OCI-LY3 (cell line): ENCODE data around the gene CAMK2G.
A peak's percentile ranks its signal among the peaks of the same experiment; 100 is the strongest.

Experiments
- H2AFZ ChIP-seq: fragments of 200-600, 300-600 bp; shearing (Covaris generic); 2 replicates; pipeline ENCODE4 v1.6.0; 2014; ENCODE audit warnings: antibody characterized with exemption, low read depth, low read length
- H3K27ac ChIP-seq: fragments of 200-600, 300-600 bp; sonication (generic); 2 replicates; pipeline ENCODE4 v1.5.1; 2014; ENCODE audit warnings: mild to moderate bottlenecking, low read length, moderate library complexity, mixed read lengths
- H3K27me3 ChIP-seq: fragments of 200-600, 300-600 bp; sonication (generic); 2 replicates; pipeline ENCODE4 v1.6.1; 2014; ENCODE audit warnings: low read depth, low read length, mixed read lengths
- H3K36me3 ChIP-seq: fragments of 200-600, 300-600 bp; sonication (generic); replicated peaks from 2 replicates; pipeline ENCODE3; 2014; ENCODE audit warnings: low read depth, low read length, mixed read lengths
- H3K4me1 ChIP-seq: fragments of 300-600, 200-600 bp; sonication (generic); 2 replicates; pipeline ENCODE4 v1.6.1; 2014; ENCODE audit warnings: low read length, mixed read lengths
- H3K4me2 ChIP-seq: fragments of 200-600, 300-600 bp; sonication (generic); 2 replicates; pipeline ENCODE4 v1.6.1; 2014; ENCODE audit warnings: low read length, mixed read lengths
- H3K4me3 ChIP-seq: fragments of 300-600, 200-600 bp; sonication (generic); 2 replicates; pipeline ENCODE4 v1.5.1; 2014; ENCODE audit warnings: antibody characterized with exemption, mild to moderate bottlenecking, low read length, moderate library complexity
- H3K79me2 ChIP-seq: fragments of 300-600, 200-600 bp; shearing (Covaris generic); 2 replicates; pipeline ENCODE4 v1.6.1; 2014; ENCODE audit warnings: mild to moderate bottlenecking, low read length, mixed read lengths
- H3K9ac ChIP-seq: fragments of 300-600, 200-600 bp; shearing (Covaris generic); 2 replicates; pipeline ENCODE4 v1.6.0; 2014; ENCODE audit warnings: mild to moderate bottlenecking, low read length, moderate library complexity
- H3K9me3 ChIP-seq: fragments of 200-600, 300-600 bp; shearing (Covaris generic); 2 replicates; pipeline ENCODE4 v1.6.1; 2014; ENCODE audit warnings: low read length, mixed read lengths; ENCODE audit not compliant: insufficient read depth
- H4K20me1 ChIP-seq: fragments of 200-600, 300-600 bp; sonication (generic); 2 replicates; pipeline ENCODE4 v1.6.1; 2016; ENCODE audit warnings: low read length, mixed read lengths; ENCODE audit not compliant: insufficient read depth
- EZH2phosphoT487 ChIP-seq: fragments of 200-600 bp; shearing (Covaris generic); IDR thresholded peaks from 2 replicates; pipeline ENCODE4 v1.6.1; 2018; ENCODE audit warnings: antibody characterized with exemption, mixed run types, low read depth
- TF ChIP-seq, protein P1 (sequence below): fragments of 200-600, 300-600 bp; sonication (generic); IDR thresholded peaks from 2 replicates; pipeline ENCODE4 v1.5.1; 2014; ENCODE audit warnings: antibody characterized with exemption, low read length, low read depth

Gene CAMK2G

DNA sequence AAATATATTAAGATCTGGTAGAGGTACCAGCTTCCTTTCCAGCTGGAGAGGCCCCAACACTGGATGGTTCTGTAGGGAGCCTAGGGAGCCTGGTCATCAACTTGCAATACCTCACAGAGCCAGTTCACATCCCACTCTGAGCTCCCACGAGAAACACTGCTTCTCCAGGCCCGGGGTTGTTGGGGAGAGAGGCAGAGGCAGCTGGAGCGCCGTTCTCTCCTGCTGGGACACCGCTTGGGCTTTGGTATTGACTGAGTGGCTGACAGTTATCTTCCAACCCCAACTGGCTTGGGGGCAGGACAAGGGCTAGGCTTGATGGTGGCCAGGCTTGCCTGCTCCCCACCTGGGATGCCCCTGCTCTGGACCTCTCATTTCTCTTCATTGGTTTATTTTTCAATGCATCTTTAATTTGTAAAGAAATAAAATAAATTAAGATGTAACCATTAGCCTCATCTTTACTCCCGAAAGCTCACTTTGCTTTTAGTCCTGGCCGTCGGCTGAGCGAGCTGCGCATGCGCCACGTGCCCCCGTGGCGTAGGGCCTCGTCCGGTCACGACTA lies 102.6 kb downstream of the CAMK2G start:
- peak overlapping the region; percentile 78 for H3K9ac ChIP-seq
- H4K20me1 ChIP-seq, result 0 out of 2 replicates have a peak, but pooled peaks cover 7% of the 10 kb centered on the region
- peaks cover 39% of the 10 kb centered on the region for H3K79me2 ChIP-seq
- H3K9me3 ChIP-seq, result no peaks in the 10 kb centered on the region
- peak overlapping the region; percentile 22; the same call in 1 of the 2 replicates for H2AFZ ChIP-seq
- H3K4me3 ChIP-seq, result peak overlapping the region; percentile 90
- peaks cover 44% of the 10 kb centered on the region for H3K36me3 ChIP-seq
- H3K4me1 ChIP-seq, result peaks cover 30% of the 10 kb centered on the region
- TF ChIP-seq EZH2phosphoT487, result no peak
- TF ChIP-seq, protein P1, sequence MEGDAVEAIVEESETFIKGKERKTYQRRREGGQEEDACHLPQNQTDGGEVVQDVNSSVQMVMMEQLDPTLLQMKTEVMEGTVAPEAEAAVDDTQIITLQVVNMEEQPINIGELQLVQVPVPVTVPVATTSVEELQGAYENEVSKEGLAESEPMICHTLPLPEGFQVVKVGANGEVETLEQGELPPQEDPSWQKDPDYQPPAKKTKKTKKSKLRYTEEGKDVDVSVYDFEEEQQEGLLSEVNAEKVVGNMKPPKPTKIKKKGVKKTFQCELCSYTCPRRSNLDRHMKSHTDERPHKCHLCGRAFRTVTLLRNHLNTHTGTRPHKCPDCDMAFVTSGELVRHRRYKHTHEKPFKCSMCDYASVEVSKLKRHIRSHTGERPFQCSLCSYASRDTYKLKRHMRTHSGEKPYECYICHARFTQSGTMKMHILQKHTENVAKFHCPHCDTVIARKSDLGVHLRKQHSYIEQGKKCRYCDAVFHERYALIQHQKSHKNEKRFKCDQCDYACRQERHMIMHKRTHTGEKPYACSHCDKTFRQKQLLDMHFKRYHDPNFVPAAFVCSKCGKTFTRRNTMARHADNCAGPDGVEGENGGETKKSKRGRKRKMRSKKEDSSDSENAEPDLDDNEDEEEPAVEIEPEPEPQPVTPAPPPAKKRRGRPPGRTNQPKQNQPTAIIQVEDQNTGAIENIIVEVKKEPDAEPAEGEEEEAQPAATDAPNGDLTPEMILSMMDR, result no peak
- H3K4me2 ChIP-seq, result peak overlapping the region; percentile 89
- peak overlapping the region; percentile 81 for H3K27ac ChIP-seq
- no peaks in the 10 kb centered on the region for H3K27me3 ChIP-seq

DNA sequence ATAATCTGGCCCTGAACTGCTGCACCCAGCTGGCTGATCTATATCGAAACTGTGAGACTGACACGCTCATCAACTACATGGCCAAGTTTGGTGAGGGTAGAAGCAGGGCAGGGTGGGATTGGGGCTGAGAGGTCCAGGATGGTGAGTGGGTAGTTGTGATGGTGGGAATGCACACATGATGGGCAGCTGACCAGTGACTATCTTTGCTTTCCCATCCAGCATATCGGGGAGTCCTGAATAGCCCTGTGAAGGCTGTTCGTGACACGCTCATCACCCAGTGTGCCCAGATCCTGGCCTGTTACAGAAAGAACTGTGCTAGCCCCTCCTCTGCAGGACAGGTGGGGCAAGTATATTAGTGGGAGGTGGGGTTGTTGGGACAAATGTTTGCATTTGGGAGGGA lies 105.0 kb downstream of the CAMK2G start:
- Histone ChIP-seq H3K4me2 (peak overlapping the region; percentile 62), H3K36me3 (peaks cover 57% of the 10 kb centered on the region), H3K4me1 (peaks cover 20% of the 10 kb centered on the region), H3K79me2 (peaks cover 17% of the 10 kb centered on the region), H3K27ac (peak overlapping the region; percentile 34), H3K9ac (no peak overlapping the region), H3K4me3 (0 out of 2 replicates have a peak overlapping the region, but pooled peaks have one; percentile 21), H4K20me1 (no peaks in the 10 kb centered on the region), H2AFZ (no peak overlapping the region), H3K9me3 (no peaks in the 10 kb centered on the region), H3K27me3 (no peaks in the 10 kb centered on the region)
- TF ChIP-seq, protein P1, result no peak
- TF ChIP-seq EZH2phosphoT487, result no peak

DNA sequence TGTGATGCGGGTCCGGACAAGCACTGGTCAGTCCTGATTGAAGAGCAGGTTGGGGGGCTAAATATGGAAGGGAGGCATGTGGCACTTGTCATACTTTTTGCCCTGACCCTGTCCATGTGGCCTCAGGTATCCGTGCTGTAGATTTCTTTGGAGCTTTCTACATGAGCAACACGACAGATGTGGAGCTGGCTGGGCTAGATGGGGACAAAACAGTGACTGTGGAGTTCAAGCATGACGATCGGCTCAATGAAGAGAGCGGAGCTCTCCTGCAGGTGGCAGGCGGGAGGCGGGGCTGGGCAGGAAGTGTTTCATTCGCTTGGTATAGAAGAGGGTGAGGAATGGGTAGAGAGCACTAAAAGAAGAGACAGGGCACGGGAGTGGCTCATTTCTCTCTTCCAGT lies 105.5 kb downstream of the CAMK2G start:
- no peak overlapping the region for H3K9ac ChIP-seq
- H3K9me3 ChIP-seq, result no peaks in the 10 kb centered on the region
- peaks cover 56% of the 10 kb centered on the region for H3K36me3 ChIP-seq
- H3K4me2 ChIP-seq, result peak overlapping the region; percentile 62
- H3K27me3 ChIP-seq, result no peaks in the 10 kb centered on the region
- H3K79me2 ChIP-seq, result peaks cover 13% of the 10 kb centered on the region
- peaks cover 22% of the 10 kb centered on the region for H3K4me1 ChIP-seq
- 0 out of 2 replicates have a peak overlapping the region, but pooled peaks have one; percentile 21 for H3K4me3 ChIP-seq
- no peaks in the 10 kb centered on the region for H4K20me1 ChIP-seq
- H3K27ac ChIP-seq, result peak overlapping the region; percentile 34
- TF ChIP-seq, protein P1, result peak; percentile 50
- no peak for TF ChIP-seq EZH2phosphoT487
- H2AFZ ChIP-seq, result no peak overlapping the region

DNA sequence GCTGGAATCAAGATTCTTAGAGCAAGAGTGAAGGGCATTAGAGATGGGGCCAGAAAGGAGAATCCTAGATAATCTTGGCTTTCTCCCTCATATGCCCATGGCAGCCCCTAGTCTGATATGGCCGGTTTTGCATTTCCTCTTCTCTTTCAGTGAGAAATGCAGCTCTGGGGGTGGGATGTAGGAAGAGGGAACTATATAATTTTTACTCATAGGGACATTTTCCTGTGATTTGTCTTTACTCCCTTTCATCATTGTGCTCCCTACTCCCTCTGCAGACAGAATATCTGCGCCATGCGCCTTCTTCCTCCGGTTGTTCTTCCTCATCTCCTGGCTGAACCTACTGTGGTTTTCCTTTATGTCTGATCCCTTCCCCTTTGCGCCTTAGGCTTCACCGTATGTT lies 109.3 kb downstream of the CAMK2G start:
- TF ChIP-seq, protein P1, result no peak
- no peak for TF ChIP-seq EZH2phosphoT487
- Histone ChIP-seq H3K4me1 (peaks cover 40% of the 10 kb centered on the region), H3K36me3 (peaks cover 59% of the 10 kb centered on the region), H3K27me3 (no peaks in the 10 kb centered on the region), H3K79me2 (peaks cover 3% of the 10 kb centered on the region; the same call in 1 of the 2 replicates), H3K4me2 (no peak overlapping the region), H3K9ac (no peak overlapping the region), H3K9me3 (no peaks in the 10 kb centered on the region), H4K20me1 (peaks cover 14% of the 10 kb centered on the region; the same call in 1 of the 2 replicates), H3K4me3 (no peak overlapping the region), H2AFZ (no peak overlapping the region), H3K27ac (no peak overlapping the region)
